OCI-LY7 (cell line): ENCODE measurements around the gene C1orf105. TPM values are rescaled to one million over a fixed set of nuclear protein-coding genes. Genes with fewer than 3 reads are reported as not detected.

Source experiments
- BruUV-seq: library from RNA; stranded (reverse); fragments of 400-500 nt; replicated peaks from 2 replicates; lab custom pipeline; 2021; lab: Mats Ljungman, UMichigan
- CTCF ChIA-PET: fragments of 300-600 bp; sonication (Branson Sonifier 250); formaldehyde crosslinking; loops from one replicate; lab custom pipeline; 2022; ENCODE audit warnings: antibody characterized with exemption; ENCODE audit not compliant: unreplicated experiment; lab: Charles Lee
- POLR2A ChIA-PET: fragments of 300-600 bp; sonication (Branson Sonifier 250); formaldehyde crosslinking; loops from one replicate; lab custom pipeline; 2022; ENCODE audit warnings: antibody characterized with exemption; lab: Charles Lee
- DNase-seq: peaks from one replicate; pipeline ENCODE4 v3.0.0-alpha.2; 2015; ENCODE audit warnings: low spot score
- H2AFZ ChIP-seq: fragments of 200-600 bp; sonication (generic), shearing (Covaris generic); 2 replicates; pipeline ENCODE4 v1.6.1; 2014; ENCODE audit warnings: mild to moderate bottlenecking, antibody characterized with exemption, low read length, moderate library complexity
- H3K27ac ChIP-seq: fragments of 200-600 bp; sonication (generic); 2 replicates; pipeline ENCODE4 v1.5.1; 2014; ENCODE audit warnings: mixed run types, low read depth, mild to moderate bottlenecking, moderate library complexity, low read length, inconsistent platforms; ENCODE audit not compliant: poor library complexity, severe bottlenecking
- H3K36me3 ChIP-seq: fragments of 200-600 bp; sonication (generic); 2 replicates; pipeline ENCODE4 v1.6.1; 2014; ENCODE audit warnings: mild to moderate bottlenecking, antibody characterized with exemption, low read length, moderate library complexity, mixed read lengths; ENCODE audit not compliant: insufficient read depth
- H3K4me1 ChIP-seq: fragments of 200-600 bp; sonication (generic); 2 replicates; pipeline ENCODE4 v1.5.1; 2014; ENCODE audit warnings: mild to moderate bottlenecking, low read length; ENCODE audit not compliant: insufficient read depth, poor library complexity, severe bottlenecking
- H3K4me2 ChIP-seq: fragments of 200-600 bp; sonication (generic); 2 replicates; pipeline ENCODE4 v1.6.1; 2014; ENCODE audit warnings: mild to moderate bottlenecking, low read length
- H3K4me3 ChIP-seq: fragments of 200-600 bp; sonication (generic); 2 replicates; pipeline ENCODE4 v1.5.1; 2014; ENCODE audit warnings: mild to moderate bottlenecking, low read depth, low read length; ENCODE audit not compliant: poor library complexity, severe bottlenecking
- H3K79me2 ChIP-seq: fragments of 200-600 bp; sonication (generic); 2 replicates; pipeline ENCODE4 v1.6.1; 2016; ENCODE audit warnings: low read depth, mild to moderate bottlenecking, low read length, moderate library complexity, mixed read lengths; ENCODE audit not compliant: insufficient read depth
- H3K9me2 ChIP-seq: fragments of 200-600 bp; sonication (generic); 2 replicates; pipeline ENCODE4 v1.6.1; 2016; ENCODE audit warnings: mild to moderate bottlenecking, low read length, mixed read lengths; ENCODE audit not compliant: insufficient read depth
- H3K9me3 ChIP-seq: fragments of 200-600 bp; sonication (generic); 2 replicates; pipeline ENCODE4 v1.6.1; 2014; ENCODE audit warnings: mild to moderate bottlenecking, mixed run types, low read length, mixed read lengths
- H4K20me1 ChIP-seq: fragments of 200-600 bp; sonication (generic); 2 replicates; pipeline ENCODE4 v1.6.1; 2014; ENCODE audit warnings: mild to moderate bottlenecking, antibody characterized with exemption, low read length, moderate library complexity, mixed read lengths; ENCODE audit not compliant: insufficient read depth
- EZH2phosphoT487 ChIP-seq: fragments of 200-600 bp; sonication (generic); IDR thresholded peaks from 2 replicates; pipeline ENCODE4 v1.6.1; 2018; ENCODE audit warnings: low read depth, borderline replicate concordance, mild to moderate bottlenecking, mixed run types, antibody characterized with exemption, low read length, moderate library complexity, mixed read lengths
- intact Hi-C: fragments of 100-400 bp; cut with micrococcal nuclease; formaldehyde crosslinking; loops from one replicate; pipeline ENCODE4 v1.10.0; 2022; ENCODE audit not compliant: unreplicated experiment
- total RNA-seq, 2 experiments: library from RNA; depleted of rRNA in 1 of 2; stranded (reverse); fragments of >200 nt in 1 of 2; shearing (Covaris generic) in 1 of 2; gene quantifications; 2 replicates each; pipeline ENCODE4 v1.2.3, GENCODE V29; 2014 to 2022
- TF ChIP-seq, protein P1 (sequence below): fragments of 200-600 bp; sonication (generic); conservative IDR thresholded peaks from 2 replicates; pipeline ENCODE4 v1.5.1; 2014; ENCODE audit warnings: mild to moderate bottlenecking, antibody characterized with exemption, low read length, moderate library complexity, mixed read lengths

The C1orf105 gene
- total RNA-seq, 2 experiments from 2014 or later, result not detected

DNA sequence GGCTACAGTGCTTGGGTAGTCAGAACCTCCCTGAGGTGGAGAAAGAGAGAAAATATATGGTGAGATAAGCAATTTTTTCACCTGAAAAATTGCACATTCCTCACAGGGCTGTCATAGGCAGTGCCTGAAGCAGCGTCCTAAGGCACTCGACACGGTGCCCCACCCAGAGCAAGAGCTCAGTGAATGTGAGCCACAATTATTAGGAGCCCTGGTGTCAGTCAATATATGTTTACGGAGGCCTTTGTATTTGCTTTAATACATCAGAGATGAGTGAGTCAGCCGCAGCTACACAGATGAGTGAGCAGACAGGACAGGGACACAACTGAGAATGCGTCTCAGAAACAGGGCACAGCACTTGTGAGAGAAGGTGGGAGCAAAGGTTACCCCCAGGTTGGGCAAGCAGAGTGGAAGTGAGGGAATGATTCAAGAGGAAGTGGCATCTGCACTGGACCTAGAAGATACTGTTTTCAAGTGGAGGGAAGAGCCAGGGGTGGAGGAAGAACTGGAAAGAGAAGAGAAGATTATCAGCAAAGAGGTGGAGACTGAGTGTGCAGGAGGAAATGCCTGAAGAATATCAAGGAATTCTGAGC, 28.6 kb downstream of the C1orf105 start:
- Histone ChIP-seq H3K9me2 (no peaks in the 10 kb centered on the region), H2AFZ (no peak overlapping the region), H3K79me2 (no peaks in the 10 kb centered on the region), H3K4me1 (no peaks in the 10 kb centered on the region), H3K9me3 (no peaks in the 10 kb centered on the region), H4K20me1 (no peaks in the 10 kb centered on the region), H3K4me2 (no peak overlapping the region), H3K4me3 (no peak overlapping the region), H3K36me3 (no peaks in the 10 kb centered on the region), H3K27ac (no peak overlapping the region)
- CTCF ChIA-PET, result no interaction called here
- no peak for DNase-seq
- TF ChIP-seq, protein P1, sequence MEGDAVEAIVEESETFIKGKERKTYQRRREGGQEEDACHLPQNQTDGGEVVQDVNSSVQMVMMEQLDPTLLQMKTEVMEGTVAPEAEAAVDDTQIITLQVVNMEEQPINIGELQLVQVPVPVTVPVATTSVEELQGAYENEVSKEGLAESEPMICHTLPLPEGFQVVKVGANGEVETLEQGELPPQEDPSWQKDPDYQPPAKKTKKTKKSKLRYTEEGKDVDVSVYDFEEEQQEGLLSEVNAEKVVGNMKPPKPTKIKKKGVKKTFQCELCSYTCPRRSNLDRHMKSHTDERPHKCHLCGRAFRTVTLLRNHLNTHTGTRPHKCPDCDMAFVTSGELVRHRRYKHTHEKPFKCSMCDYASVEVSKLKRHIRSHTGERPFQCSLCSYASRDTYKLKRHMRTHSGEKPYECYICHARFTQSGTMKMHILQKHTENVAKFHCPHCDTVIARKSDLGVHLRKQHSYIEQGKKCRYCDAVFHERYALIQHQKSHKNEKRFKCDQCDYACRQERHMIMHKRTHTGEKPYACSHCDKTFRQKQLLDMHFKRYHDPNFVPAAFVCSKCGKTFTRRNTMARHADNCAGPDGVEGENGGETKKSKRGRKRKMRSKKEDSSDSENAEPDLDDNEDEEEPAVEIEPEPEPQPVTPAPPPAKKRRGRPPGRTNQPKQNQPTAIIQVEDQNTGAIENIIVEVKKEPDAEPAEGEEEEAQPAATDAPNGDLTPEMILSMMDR, result no peak
- no peak for TF ChIP-seq EZH2phosphoT487
- BruUV-seq, result no TSS peak
- intact Hi-C loops, result no loop called here
- POLR2A ChIA-PET, result no interaction called here

DNA sequence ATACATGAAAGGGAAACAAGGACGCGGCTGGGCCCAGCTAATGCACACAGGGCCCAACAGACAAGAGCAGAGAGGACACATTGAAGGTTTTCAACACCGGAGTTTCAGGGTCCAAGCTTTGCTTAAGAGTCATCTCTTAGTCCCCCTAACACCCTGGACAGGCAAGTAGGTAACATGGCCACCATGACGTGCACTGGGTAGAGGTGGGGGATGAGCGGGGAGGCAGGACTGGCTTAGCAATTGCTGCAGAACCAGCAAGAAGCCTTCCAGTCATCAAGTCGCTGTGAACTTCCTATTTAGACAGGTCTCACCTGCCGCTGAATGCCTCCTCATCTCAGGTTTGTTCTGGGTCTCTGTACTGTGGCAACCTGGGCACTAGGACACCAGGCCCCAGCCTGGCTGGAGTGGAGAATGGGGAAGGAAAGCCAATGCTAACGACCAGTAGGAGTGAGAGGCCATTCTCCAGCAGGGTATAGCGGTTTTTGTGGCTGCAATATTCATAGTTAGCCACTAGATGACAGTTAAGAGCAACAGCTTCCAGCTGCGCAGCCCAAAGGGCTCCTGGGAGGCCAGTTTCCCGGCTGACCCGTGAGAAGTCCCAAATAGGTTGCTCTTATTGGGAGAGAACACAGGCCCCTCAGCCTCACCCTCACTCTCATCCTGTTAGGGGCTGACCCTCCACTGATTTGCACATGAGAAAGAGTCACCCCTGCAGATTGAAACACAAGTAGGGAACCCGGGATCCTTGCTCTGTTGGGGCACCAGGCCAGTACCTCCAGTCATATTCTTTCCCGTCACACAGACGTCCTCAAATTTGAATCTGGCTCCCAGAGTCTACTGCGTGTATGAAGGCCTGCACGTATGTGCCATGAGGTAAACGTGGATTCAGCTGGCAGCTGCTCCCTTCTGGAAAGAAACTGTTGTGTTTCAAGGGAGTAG, 29.4 kb downstream of the C1orf105 start:
- Histone ChIP-seq H4K20me1 (no peaks in the 10 kb centered on the region), H3K27ac (no peak overlapping the region), H3K9me3 (no peaks in the 10 kb centered on the region), H3K4me2 (peak overlapping the region; percentile 27; the same call in 1 of the 2 replicates), H3K36me3 (no peaks in the 10 kb centered on the region), H3K79me2 (no peaks in the 10 kb centered on the region), H3K4me3 (no peak overlapping the region), H3K9me2 (no peaks in the 10 kb centered on the region), H2AFZ (peak overlapping the region; percentile 45; the same call in 1 of the 2 replicates), H3K4me1 (no peaks in the 10 kb centered on the region)
- peak; percentile 56 for DNase-seq
- BruUV-seq, result no TSS peak
- CTCF ChIA-PET, result no interaction called here
- POLR2A ChIA-PET, result interaction anchor here (0.7 kb wide), 1 partner anchor 668 kb away, joined by 3 read pairs; no protein-coding TSS in a partner anchor
- intact Hi-C loops, result loop anchor here (1.0 to 10.0 kb wide), 2 partner anchors 155 to 269 kb away; no protein-coding TSS in a partner anchor
- TF ChIP-seq, protein P1, result peak; percentile 81
- no peak for TF ChIP-seq EZH2phosphoT487
